Activated gamma-delta T cell (primary cell): ENCODE measurements around the gene S1PR5.

ENCODE experiments used
- DNase-seq: peaks from one replicate; lab custom pipeline; 2025; lab: John Stamatoyannopoulos, UW

S1PR5 gene

GRCh38 chr19:10471909-10472308 lies 45.3 kb downstream of the S1PR5 start:
- DNase-seq: no peak

GRCh38 chr19:10468133-10468532 lies 49.1 kb downstream of the S1PR5 start:
- DNase-seq: no peak

GRCh38 chr19:10467104-10467706 lies 50.0 kb downstream of the S1PR5 start:
- no peak for DNase-seq

GRCh38 chr19:10464456-10464855 lies 52.8 kb downstream of the S1PR5 start:
- no peak for DNase-seq
